ENCODE measurements around the gene DENND5A.

Gene DENND5A

GRCh38 chr11:9265211-9266131, at the start of gene DENND5A:
DENND5A (minus strand) TSS chr11:9265350; CDS start chr11:9265069, 281 bp downstream.
- peak; percentile 100 for DNase-seq (ENCODE audit: low spot score)

- DNase-seq (ENCODE audit: low spot score), result peak; percentile 100
These were observed 49.3 kb upstream of the DENND5A start, which contains the start of gene TMEM41B for GRCh38 chr11:9314291-9315077. TMEM41B (minus strand) TSS chr11:9314593; CDS start chr11:9314441, 152 bp downstream.

- peak; percentile 30 for DNase-seq (ENCODE audit: low spot score)
These were observed 48.6 kb upstream of the DENND5A start for GRCh38 chr11:9313648-9314290.

- no peak for DNase-seq (ENCODE audit: low spot score)
These were observed 45.4 kb upstream of the DENND5A start for GRCh38 chr11:9310485-9311090.

- no peak for DNase-seq (ENCODE audit: low spot score)
These were observed 39.0 kb upstream of the DENND5A start for GRCh38 chr11:9304178-9304577.

- DNase-seq (ENCODE audit: low spot score), result peak; percentile 43
These were observed 37.3 kb upstream of the DENND5A start for GRCh38 chr11:9302448-9302847.

- DNase-seq (ENCODE audit: low spot score), result no peak
These were observed 36.6 kb upstream of the DENND5A start for GRCh38 chr11:9301720-9302119.

- no peak for DNase-seq (ENCODE audit: low spot score)
These were observed 28.5 kb upstream of the DENND5A start for GRCh38 chr11:9293646-9294045.

GRCh38 chr11:9285850-9286587, 20.9 kb upstream of the DENND5A start:
- DNase-seq (ENCODE audit: low spot score), result no peak

GRCh38 chr11:9280655-9281301, 15.6 kb upstream of the DENND5A start:
- DNase-seq (ENCODE audit: low spot score), result no peak

GRCh38 chr11:9277176-9277575, 12.0 kb upstream of the DENND5A start:
- no peak for DNase-seq (ENCODE audit: low spot score)

GRCh38 chr11:9276571-9276970, 11.4 kb upstream of the DENND5A start:
- no peak for DNase-seq (ENCODE audit: low spot score)

- no peak for DNase-seq (ENCODE audit: low spot score)
These were observed 9.5 kb upstream of the DENND5A start for GRCh38 chr11:9274499-9275258.

GRCh38 chr11:9273376-9274336, 8.5 kb upstream of the DENND5A start:
- DNase-seq (ENCODE audit: low spot score), result peak; percentile 56

GRCh38 chr11:9269492-9270013, 4.4 kb upstream of the DENND5A start:
- DNase-seq (ENCODE audit: low spot score), result no peak

- DNase-seq (ENCODE audit: low spot score), result no peak
These were observed 2.5 kb upstream of the DENND5A start for GRCh38 chr11:9267680-9268079.

GRCh38 chr11:9266926-9267325, 1.8 kb upstream of the DENND5A start:
- no peak for DNase-seq (ENCODE audit: low spot score)

- DNase-seq (ENCODE audit: low spot score), result no peak
These were observed 1.1 kb upstream of the DENND5A start for GRCh38 chr11:9266132-9266736.
